NOMO-1 treated with dmso at 0.1 percent for 144 hours (cell line): ENCODE results near the gene SCAI.
"Not testable (repeated sequence)": the region's sequence is repeated elsewhere in the genome, so short reads cannot be mapped to it uniquely, and the experiment has no call there.

Experiments used
- DNase-seq: peaks from one replicate; lab custom pipeline; 2025; ENCODE audit not compliant: unreplicated experiment; lab: John Stamatoyannopoulos, UW

Gene SCAI

GRCh38 chr9:125150349-125151245 lies 7.3 kb upstream of the SCAI start:
- no peak for DNase-seq

GRCh38 chr9:125147401-125147951 lies 4.1 kb upstream of the SCAI start:
- DNase-seq = no peak

- DNase-seq = no peak
Observed at GRCh38 chr9:125146247-125146646, 2.9 kb upstream of the SCAI start.

GRCh38 chr9:125145425-125145824 lies 2.1 kb upstream of the SCAI start:
- no peak for DNase-seq

GRCh38 chr9:125142560-125143376 lies 560 bp downstream of the SCAI start:
- no peak for DNase-seq

- no peak for DNase-seq
Observed at GRCh38 chr9:125141751-125142150, 1.6 kb downstream of the SCAI start.

- no peak for DNase-seq
Observed at GRCh38 chr9:125141251-125141650, 2.1 kb downstream of the SCAI start.

GRCh38 chr9:125140576-125140975 lies 2.8 kb downstream of the SCAI start:
- no peak for DNase-seq

- no peak for DNase-seq
Observed at GRCh38 chr9:125137200-125137599, 6.1 kb downstream of the SCAI start.

- DNase-seq = no peak
Observed at GRCh38 chr9:125134976-125135375, 8.4 kb downstream of the SCAI start.

GRCh38 chr9:125133403-125134329 lies 9.7 kb downstream of the SCAI start:
- DNase-seq = no peak

- DNase-seq = no peak
Observed at GRCh38 chr9:125131778-125132177, 11.6 kb downstream of the SCAI start.

DNA sequence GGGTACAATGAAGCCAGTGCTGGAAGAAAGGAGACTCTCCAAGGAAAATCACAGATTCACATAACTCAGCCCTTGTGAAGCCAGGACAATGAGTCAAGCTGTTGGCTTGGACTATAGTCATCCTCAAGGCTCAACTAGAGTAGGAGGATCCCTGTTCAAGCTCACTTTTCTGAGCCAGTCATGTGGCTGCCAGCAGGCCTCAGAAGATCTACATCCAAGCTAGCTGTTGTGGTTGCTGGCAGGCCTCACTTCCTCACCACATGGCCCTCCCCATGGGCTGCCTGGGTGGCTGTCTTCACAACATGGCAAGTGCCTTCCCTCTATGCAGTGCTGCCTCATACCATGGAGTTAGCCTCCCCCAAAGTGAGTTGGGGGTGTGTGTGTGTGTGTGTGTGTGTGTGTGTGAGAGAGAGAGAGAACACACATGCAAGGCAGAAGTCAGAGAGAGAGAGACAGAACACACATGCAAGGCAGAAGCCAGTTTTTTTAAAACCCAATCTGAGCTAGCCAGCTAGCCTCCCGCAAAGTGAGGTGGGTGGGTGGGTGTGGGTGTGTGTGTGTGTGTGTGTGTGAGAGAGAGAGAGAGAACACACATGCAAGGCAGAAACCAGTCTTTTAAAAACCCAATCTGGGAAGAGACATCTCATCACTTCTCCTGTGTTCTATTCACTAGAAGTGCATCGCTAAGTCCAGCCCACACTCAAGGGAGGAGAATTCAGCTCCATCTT lies 17.1 kb downstream of the SCAI start:
- peak; percentile 87 for DNase-seq

DNA sequence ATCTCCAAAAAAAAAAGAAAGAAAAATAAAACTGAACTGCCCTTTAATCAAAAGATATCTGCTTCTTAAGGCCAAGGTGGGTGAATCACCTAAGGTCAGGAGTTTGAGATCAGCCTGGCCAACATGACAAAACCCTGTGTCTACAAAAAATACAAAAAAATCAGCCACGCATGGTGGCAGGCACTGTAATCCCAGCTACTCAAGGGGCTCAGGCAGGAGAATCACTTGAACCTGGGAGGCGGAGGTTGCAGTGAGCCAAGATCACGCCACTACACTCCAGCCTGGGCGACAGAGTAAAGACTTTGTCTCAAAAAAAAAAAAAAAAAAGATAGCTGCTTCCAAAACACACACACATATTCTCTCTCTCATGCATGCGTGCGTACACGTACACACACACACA lies 17.8 kb downstream of the SCAI start:
- no peak for DNase-seq

DNA sequence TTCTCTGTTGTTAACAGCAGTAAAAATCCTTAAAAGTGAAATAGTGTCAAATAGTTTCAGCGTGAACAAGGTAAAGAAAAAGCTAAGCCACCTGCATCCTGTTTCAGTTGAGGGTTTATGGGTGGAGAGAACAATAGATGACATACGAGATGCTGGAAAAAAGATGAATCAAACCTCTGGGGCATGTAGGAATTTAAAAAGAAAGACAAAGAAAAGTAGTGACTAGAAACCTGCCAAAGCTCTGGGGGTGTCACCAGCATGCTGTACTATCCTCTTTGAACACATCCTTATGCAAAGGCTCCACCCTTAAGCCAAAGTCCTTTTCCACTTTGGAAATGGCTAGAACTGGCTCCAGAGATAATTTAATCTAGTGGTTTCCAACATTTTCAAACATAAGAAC lies 22.2 kb downstream of the SCAI start:
- no peak for DNase-seq

DNA sequence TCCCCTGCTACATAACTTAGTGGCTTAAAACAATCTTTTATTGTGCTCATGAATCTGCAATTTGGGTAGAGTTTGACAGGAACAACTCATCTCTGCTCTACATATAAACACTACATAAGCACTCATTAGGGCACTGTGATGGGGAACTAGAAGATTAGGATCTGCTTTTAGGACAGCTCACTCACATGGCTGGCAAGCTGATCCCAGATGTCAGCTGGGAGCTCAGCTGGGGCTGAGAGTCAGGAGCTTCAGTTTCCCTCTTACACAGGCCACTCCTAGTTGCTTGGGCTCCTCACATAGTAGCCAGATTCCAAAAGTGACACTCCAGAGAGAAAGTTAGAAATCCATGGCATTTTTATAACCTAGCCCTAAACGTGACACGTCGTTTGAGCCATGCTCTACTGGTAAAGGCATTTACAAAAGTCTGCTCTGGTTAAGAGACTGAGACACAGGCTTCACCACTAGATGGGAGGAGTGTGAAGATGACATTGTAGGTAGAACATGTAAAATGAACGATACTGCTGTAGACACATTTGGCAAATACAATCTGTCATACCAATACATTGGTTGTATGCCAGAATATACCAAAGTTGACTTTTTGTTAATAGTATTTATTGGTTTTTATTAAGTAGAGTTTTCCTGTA lies 23.6 kb downstream of the SCAI start:
- no peak for DNase-seq

GRCh38 chr9:125118696-125119095 lies 24.6 kb downstream of the SCAI start:
- DNase-seq = not testable (repeated sequence)

- not testable (repeated sequence) for DNase-seq
Observed at GRCh38 chr9:125114503-125114902, 28.8 kb downstream of the SCAI start.

DNA sequence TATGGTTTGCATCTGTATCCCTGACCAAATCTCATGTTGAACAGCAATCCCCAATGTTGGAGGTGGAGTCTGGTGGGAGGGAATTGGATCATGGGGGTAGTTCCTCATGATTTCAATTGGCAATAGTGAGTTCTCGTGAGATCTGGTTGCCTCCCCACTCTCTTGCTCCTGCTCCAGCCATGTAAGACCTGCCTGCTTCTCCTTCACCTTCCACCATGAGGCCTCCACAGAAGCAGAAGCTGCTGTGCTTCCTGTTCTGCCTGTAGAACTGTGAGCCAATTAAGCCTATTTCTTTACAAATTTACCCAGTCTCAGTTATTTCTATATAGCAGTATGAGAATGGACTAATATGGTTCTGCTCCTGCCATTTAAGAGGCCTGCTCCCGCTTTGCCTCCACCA lies 32.9 kb downstream of the SCAI start:
- peak; percentile 5 for DNase-seq

DNA sequence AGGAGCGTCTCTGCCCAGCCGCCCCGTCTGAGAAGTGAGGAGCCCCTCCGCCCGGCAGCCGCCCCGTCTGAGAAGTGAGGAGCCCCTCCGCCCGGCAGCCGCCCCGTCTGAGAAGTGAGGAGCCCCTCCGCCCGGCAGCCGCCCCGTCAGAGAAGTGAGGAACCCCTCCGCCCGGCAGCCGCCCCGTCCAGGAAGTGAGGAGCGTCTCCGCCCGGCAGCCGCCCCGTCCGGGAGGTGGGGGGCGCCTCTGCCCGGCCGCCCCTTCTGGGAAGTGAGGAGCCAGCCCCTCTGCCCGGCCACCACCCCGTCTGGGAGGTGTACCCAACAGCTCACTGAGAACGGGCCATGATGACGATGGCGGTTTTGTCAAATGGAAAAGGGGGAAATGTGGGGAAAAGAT lies 34.8 kb downstream of the SCAI start:
- DNase-seq = not testable (repeated sequence)
